Measurements from ENCODE around the gene GPR31.

GPR31 gene

GRCh38 chr6:167129562-167129961 is 28.2 kb downstream of the GPR31 start:
- no peaks in the 10 kb centered on the region for H3K36me3 ChIP-seq (ENCODE audit: insufficient read depth, low read length)
- H3K4me3 ChIP-seq (ENCODE audit: low read depth, low read length, poor library complexity, severe bottlenecking) = no peak overlapping the region
- H3K27ac ChIP-seq (ENCODE audit: low read depth, low read length, poor library complexity, severe bottlenecking) = no peak overlapping the region
- TF ChIP-seq CTCF (IDR thresholded peaks at IDR 0.05; ENCODE audit: low read length) (no peak), EZH2 (IDR thresholded peaks at IDR 0.05; ENCODE audit: borderline replicate concordance, low read length) (no peak)
- H4K20me1 ChIP-seq (ENCODE audit: insufficient read depth, low read length) = no peaks in the 10 kb centered on the region
- no peaks in the 10 kb centered on the region for H3K9me3 ChIP-seq (ENCODE audit: low read length)
- H3K4me1 ChIP-seq (ENCODE audit: insufficient read depth, low read length, severe bottlenecking) = peaks cover 17% of the 10 kb centered on the region
- H3F3A ChIP-seq (ENCODE audit: insufficient read depth, low read length) = no peaks in the 10 kb centered on the region
- H3K9ac ChIP-seq (ENCODE audit: low read length) = no peak overlapping the region
- H3K27me3 ChIP-seq (ENCODE audit: insufficient read depth, low read length) = 0 out of 2 replicates have a peak, but pooled peaks cover 4% of the 10 kb centered on the region
- H3K79me2 ChIP-seq (ENCODE audit: insufficient read depth, low read length) = no peaks in the 10 kb centered on the region
- no peak overlapping the region for H3K4me2 ChIP-seq (ENCODE audit: low read length)
- H3K9me2 ChIP-seq (ENCODE audit: low read depth, low read length) = no peaks in the 10 kb centered on the region
- H2AFZ ChIP-seq (ENCODE audit: low read length) = no peak overlapping the region

GRCh38 chr6:167129159-167129558 is 28.6 kb downstream of the GPR31 start:
- 0 out of 2 replicates have a peak, but pooled peaks cover 4% of the 10 kb centered on the region for H3K27me3 ChIP-seq (ENCODE audit: insufficient read depth, low read length)
- peaks cover 17% of the 10 kb centered on the region for H3K4me1 ChIP-seq (ENCODE audit: insufficient read depth, low read length, severe bottlenecking)
- H3K27ac ChIP-seq (ENCODE audit: low read depth, low read length, poor library complexity, severe bottlenecking) = no peak overlapping the region
- H3K9me2 ChIP-seq (ENCODE audit: low read depth, low read length) = no peaks in the 10 kb centered on the region
- H3K4me3 ChIP-seq (ENCODE audit: low read depth, low read length, poor library complexity, severe bottlenecking) = no peak overlapping the region
- H4K20me1 ChIP-seq (ENCODE audit: insufficient read depth, low read length) = no peaks in the 10 kb centered on the region
- H3K4me2 ChIP-seq (ENCODE audit: low read length) = no peak overlapping the region
- no peaks in the 10 kb centered on the region for H3F3A ChIP-seq (ENCODE audit: insufficient read depth, low read length)
- no peak for TF ChIP-seq CTCF (IDR thresholded peaks at IDR 0.05; ENCODE audit: low read length)
- no peak for TF ChIP-seq EZH2 (IDR thresholded peaks at IDR 0.05; ENCODE audit: borderline replicate concordance, low read length)
- H3K9me3 ChIP-seq (ENCODE audit: low read length) = no peaks in the 10 kb centered on the region
- no peak overlapping the region for H3K9ac ChIP-seq (ENCODE audit: low read length)
- H2AFZ ChIP-seq (ENCODE audit: low read length) = no peak overlapping the region
- no peaks in the 10 kb centered on the region for H3K36me3 ChIP-seq (ENCODE audit: insufficient read depth, low read length)
- H3K79me2 ChIP-seq (ENCODE audit: insufficient read depth, low read length) = no peaks in the 10 kb centered on the region

GRCh38 chr6:167127785-167128531 is 29.8 kb downstream of the GPR31 start:
- Histone ChIP-seq H3K4me3 (ENCODE audit: low read depth, low read length, poor library complexity, severe bottlenecking) (no peak overlapping the region), H3K9me3 (ENCODE audit: low read length) (no peaks in the 10 kb centered on the region), H3K4me2 (ENCODE audit: low read length) (no peak overlapping the region), H3K79me2 (ENCODE audit: insufficient read depth, low read length) (no peaks in the 10 kb centered on the region), H3K9me2 (ENCODE audit: low read depth, low read length) (no peaks in the 10 kb centered on the region), H3K36me3 (ENCODE audit: insufficient read depth, low read length) (no peaks in the 10 kb centered on the region), H2AFZ (ENCODE audit: low read length) (no peak overlapping the region), H3K27me3 (ENCODE audit: insufficient read depth, low read length) (0 out of 2 replicates have a peak, but pooled peaks cover 4% of the 10 kb centered on the region), H3K4me1 (ENCODE audit: insufficient read depth, low read length, severe bottlenecking) (peaks cover 17% of the 10 kb centered on the region), H3F3A (ENCODE audit: insufficient read depth, low read length) (no peaks in the 10 kb centered on the region), H4K20me1 (ENCODE audit: insufficient read depth, low read length) (no peaks in the 10 kb centered on the region), H3K27ac (ENCODE audit: low read depth, low read length, poor library complexity, severe bottlenecking) (no peak overlapping the region), H3K9ac (ENCODE audit: low read length) (no peak overlapping the region)
- TF ChIP-seq CTCF (IDR thresholded peaks at IDR 0.05; ENCODE audit: low read length) = no peak
- TF ChIP-seq EZH2 (IDR thresholded peaks at IDR 0.05; ENCODE audit: borderline replicate concordance, low read length) = no peak

All from OCI-LY1 (cell line).